Left renal cortex interstitium (tissue), 4 donors: ENCODE results near the gene DCLK1. TPM values are rescaled to one million over a fixed set of nuclear protein-coding genes. Genes with fewer than 3 reads are reported as not detected.

ENCODE experiments used
- DNase-seq, 4 donors: peaks; one replicate each; pipeline ENCODE4 v3.0.0-alpha.2; 2013; ENCODE audit warnings: low read depth in 4 of 4, low spot score in 2 of 4, missing footprints in 1 of 4
- polyA plus RNA-seq, 4 donors: library from polyadenylated mRNA; unstranded; fragments of 120-200 nt; gene quantifications; one replicate each; pipeline ENCODE4 v1.2.1, GENCODE V29; 2013; ENCODE audit not compliant: insufficient read length in 4 of 4

DCLK1 gene
- polyA plus RNA-seq, 4 donors: 4.9 to 7.1 (median 6.1) TPM

DNA sequence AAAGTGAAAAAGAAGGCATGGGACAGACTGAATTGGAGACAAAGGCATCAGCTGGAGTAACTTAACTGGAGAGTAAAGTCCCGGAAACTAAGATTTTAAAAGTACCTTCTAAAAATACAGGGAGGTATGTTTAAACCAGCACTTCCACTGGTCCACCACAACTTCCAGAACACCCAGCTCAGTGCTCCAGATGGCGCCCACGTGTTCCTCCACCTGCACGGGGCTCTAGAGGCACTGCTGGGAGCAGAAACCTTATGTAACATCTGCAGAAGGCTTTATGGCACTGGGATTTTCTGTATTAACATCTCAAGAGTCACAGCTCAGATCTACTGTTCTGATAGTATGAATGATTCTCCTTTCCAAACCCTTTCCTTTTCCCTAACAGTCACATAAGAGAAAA, 252.1 kb downstream of the DCLK1 start:
- no peak for DNase-seq

DNA sequence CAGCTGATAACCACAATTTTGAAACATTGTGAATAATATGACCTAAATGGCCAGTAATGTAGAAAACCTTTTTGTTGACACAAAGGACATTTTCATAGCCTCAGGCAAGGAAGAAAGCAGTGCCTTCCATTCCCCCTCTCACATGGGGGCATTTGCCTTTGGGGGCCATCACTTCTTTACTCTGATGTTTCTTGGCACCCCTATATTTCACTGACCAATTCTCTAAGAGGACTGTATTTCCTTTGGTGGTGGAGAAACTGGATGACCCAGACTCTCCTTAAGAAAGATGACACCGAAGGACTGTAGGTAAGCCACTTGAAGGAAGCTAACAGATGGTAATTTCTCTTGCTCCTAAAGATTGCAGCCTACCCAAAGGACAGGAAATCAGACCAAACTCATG, 254.6 kb downstream of the DCLK1 start:
- no peak for DNase-seq

- DNase-seq: no peak
Measured at GRCh38 chr13:35874704-35875103, 256.5 kb downstream of the DCLK1 start.

DNA sequence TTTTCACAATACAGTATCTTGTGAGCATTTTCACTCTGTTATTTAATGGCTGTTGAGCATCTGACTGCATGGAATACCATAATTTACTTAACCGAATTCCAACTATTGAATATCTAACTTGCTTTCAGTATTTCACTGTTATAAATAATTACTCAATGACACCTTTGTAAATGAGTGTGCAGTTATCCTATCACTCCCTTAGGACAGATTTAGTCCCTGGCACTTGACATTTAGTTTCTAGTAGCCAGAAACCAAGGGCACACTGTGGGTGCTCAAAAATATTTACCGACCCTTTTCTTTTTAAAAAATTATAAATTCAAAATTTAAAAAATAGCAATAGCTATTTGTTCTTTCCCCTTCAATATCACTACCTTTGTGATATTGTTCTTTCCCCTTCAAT, 258.8 kb downstream of the DCLK1 start:
- no peak for DNase-seq

DNA sequence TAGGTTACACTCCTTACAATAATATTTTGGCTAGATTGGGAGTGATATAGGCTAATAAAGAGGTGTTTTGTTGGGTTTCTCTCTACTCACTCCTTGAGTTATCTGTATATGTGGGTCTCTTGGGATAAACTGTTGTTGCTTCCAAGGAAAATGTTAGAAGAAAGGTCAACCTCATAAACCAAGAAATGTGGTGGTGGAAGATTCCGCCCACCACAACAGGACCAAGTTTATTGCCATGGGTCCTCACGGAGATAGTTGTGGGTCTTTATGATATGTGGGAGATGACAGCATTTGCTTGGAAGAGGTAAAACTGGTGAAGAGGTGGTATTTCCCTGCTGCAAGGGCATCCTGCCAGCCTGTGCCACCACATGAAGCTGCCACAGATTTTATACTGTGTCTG, 259.6 kb downstream of the DCLK1 start:
- no peak for DNase-seq

DNA sequence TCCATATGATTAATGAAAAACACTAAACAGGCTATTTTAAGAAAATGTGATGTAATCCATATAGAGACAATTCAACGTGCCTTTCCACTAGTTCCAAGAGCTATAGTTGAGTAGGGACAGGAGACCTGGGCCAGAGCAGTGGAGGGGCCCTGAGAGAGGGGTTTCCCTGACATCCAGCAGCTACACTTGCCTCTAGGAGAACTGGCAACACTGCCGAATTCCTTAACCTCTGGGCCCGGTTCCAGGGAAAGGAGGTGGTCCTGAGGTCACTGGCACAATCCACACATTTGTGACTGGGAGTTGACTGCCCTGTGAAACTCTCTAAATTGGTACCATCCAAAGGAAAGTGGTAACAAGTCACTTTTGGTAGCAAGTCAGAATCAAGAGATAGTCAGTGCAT, 264.4 kb downstream of the DCLK1 start:
- DNase-seq: no peak

- peak in 1 of 4 donors; percentile 23 for DNase-seq
Measured at GRCh38 chr13:35865341-35866240, 265.6 kb downstream of the DCLK1 start.

GRCh38 chr13:35860661-35861060, 270.5 kb downstream of the DCLK1 start:
- no peak for DNase-seq

- no peak for DNase-seq
Measured at GRCh38 chr13:35859981-35860380, 271.2 kb downstream of the DCLK1 start.

- DNase-seq: no peak
Measured at GRCh38 chr13:35858665-35859064, 272.5 kb downstream of the DCLK1 start.

DNA sequence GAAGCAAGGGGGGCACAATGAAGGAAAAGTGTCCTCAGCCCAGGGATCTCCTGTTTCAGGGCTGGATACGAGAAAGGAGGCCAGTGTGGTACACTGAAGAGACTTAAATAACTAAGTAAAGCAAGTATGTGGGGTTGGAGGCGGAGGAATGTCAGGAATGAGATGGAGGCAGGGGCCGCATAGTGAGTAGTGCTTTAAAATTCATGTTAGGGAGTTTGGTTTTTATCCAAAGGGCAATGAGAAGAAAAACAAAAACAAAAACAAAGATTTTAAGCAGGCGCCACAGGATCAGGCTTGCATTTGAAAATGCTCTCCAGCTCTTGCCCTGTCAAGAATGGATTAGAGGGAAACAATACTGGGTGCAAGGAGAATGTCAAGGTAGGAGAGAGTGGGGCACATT, 273.4 kb downstream of the DCLK1 start:
- no peak for DNase-seq

- no peak for DNase-seq
Measured at GRCh38 chr13:35856721-35857364, 274.3 kb downstream of the DCLK1 start.

DNA sequence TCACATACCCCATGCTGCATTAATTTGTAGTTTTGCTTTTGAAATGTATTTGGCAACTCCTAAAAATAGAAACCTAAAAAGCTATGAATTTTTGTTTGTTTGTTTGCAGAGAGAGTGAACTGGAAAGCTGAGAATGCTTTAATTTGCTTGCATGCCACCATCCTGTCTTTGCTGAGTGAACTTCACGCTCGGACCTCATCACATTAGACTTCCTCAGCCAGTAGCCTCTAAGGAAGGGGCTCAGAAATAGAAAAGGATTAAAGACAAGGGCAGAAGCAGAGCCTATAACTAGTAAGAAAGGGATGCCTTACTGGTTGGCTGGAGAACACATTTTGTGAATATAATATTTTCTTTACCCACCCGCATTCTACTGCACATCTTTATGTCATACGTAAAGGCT, 275.1 kb downstream of the DCLK1 start:
- DNase-seq: no peak

DNA sequence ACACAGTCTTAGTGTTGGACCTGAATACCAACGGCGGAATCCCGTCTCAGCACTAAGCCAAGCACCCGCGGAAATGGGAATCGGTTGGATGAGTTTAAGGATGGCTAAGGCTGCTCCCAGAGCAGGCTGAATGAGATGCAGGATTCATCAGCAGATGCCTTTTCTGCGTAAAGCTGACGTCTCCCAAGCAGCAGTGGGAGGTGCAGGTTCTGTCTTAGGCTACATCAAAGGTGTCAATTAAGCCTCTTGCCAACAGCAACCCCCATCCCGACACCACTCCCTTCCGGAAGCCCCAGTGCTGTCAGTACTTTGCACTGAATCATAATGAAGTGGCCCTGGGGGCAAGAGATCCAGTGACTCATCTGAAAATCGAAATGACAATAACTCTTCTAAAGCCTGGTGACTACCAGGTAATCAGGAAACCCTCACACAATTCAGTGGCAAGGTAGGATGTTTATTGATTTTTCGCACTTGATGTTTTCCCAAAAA, 275.6 kb downstream of the DCLK1 start:
- no peak for DNase-seq

- no peak for DNase-seq
Measured at GRCh38 chr13:35854286-35854685, 276.9 kb downstream of the DCLK1 start.

GRCh38 chr13:35851881-35852280, 279.3 kb downstream of the DCLK1 start:
- DNase-seq: no peak

GRCh38 chr13:35851356-35851755, 279.8 kb downstream of the DCLK1 start:
- no peak for DNase-seq

DNA sequence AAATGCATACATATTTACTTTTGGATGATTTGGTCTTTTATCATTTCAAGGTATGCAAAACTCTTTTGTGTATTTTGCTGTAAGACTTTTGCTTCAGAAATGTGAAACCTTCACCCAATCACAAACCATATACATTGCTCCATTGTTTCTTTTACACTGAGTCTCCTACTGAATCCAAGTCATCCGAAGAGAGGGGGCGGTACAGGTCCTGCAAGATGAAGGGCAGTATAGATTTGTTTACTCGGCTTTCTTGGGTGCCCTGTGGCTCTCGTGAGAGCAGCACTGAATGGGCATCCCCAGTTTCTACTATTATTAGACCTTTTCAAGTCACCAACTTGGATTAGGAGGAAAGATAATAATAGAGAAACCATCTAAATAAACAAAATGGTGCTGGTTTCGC, 280.6 kb downstream of the DCLK1 start:
- DNase-seq: no peak

DNA sequence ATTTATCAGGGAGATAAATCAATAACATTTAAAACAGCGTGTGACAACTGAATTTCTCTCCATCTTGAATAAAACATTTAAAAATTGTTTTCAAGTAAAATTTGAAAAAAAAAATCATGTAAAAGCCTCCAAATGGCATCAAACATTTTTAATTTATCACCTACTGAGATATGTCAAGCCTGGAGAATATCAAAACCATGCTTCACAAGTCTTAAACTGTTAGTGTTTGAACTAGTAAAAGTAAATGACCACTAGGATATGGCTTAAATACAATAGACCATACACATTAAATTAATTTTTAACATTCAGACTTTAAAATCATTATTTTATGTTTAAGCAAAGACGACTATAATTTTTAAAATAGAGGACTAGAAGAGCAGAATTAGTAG, 281.9 kb downstream of the DCLK1 start:
- no peak for DNase-seq

- DNase-seq: no peak
Measured at GRCh38 chr13:35848336-35849255, 282.6 kb downstream of the DCLK1 start.

DNA sequence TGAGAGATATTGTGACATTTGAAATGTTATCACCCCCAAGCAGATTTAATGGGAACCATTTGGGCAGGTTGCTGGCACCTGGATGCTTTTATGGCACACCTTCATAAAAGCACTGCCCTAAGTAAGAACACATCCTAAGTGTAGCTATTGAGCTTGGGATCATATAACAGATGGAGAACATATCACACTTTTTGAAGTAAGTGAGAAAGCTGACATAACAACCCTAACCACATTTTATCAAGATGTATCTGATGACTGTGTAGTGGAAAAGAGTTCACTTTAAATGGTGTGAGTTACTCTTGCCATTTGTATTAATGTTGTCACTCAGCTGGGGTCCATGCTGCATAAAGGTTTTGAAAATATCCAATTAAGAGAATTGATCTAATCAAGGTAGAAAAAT, 287.9 kb downstream of the DCLK1 start:
- DNase-seq: no peak
